Hematopoietic multipotent progenitor cell (in vitro differentiated cells): ENCODE measurements around the gene EDC4. TPM values are rescaled to one million over a fixed set of nuclear protein-coding genes. Genes with fewer than 3 reads are reported as not detected.
"Not testable (repeated sequence)": the region's sequence is repeated elsewhere in the genome, so short reads cannot be mapped to it uniquely, and the experiment has no call there.

Experiments used
- DNase-seq, 3 donors: peaks; one replicate each; pipeline ENCODE4 v3.0.0-alpha.2; 2011 to 2015; ENCODE audit warnings: low read depth in 2 of 3, low spot score in 2 of 3
- total RNA-seq: library from RNA; depleted of rRNA; stranded (reverse); fragments of >200 nt; gene quantifications from one replicate; pipeline ENCODE4 v1.2.3, GENCODE V29; 2012

Gene EDC4
- 112 TPM for total RNA-seq

GRCh38 chr16:67872631-67873434, at the start of gene EDC4:
Gene EDC4, plus strand, starts transcription at chr16:67873052. Its CDS starts 210 bp downstream, at chr16:67873262.
- DNase-seq: peak; percentile 71 to 81 (median 80)

GRCh38 chr16:67825119-67825518, 47.7 kb upstream of the EDC4 start:
- DNase-seq: no peak

GRCh38 chr16:67825906-67826305, 46.9 kb upstream of the EDC4 start:
- DNase-seq: no peak

- DNase-seq: no peak
Observed at GRCh38 chr16:67828651-67829050, 44.2 kb upstream of the EDC4 start.

- DNase-seq: no peak
Observed at GRCh38 chr16:67833030-67833414, 39.8 kb upstream of the EDC4 start.

GRCh38 chr16:67833415-67834241, 39.2 kb upstream of the EDC4 start:
- peak; percentile 76 to 92 (median 85) for DNase-seq

- no peak for DNase-seq
Observed at GRCh38 chr16:67834242-67834614, 38.6 kb upstream of the EDC4 start.

- DNase-seq: not testable (repeated sequence)
Observed at GRCh38 chr16:67837190-67837589, 35.7 kb upstream of the EDC4 start.

GRCh38 chr16:67837811-67838210, 35.0 kb upstream of the EDC4 start:
- DNase-seq: no peak

GRCh38 chr16:67841198-67841815, 31.5 kb upstream of the EDC4 start:
- DNase-seq: no peak

GRCh38 chr16:67841816-67842508, 30.9 kb upstream of the EDC4 start, which contains the start of gene THAP11:
Gene THAP11, plus strand, starts transcription at chr16:67842320. Its CDS starts 235 bp downstream, at chr16:67842555.
- DNase-seq: peak; percentile 95 to 99 (median 96)

GRCh38 chr16:67842509-67843342, 30.1 kb upstream of the EDC4 start:
- DNase-seq: peak; percentile 56 to 67 (median 66)

GRCh38 chr16:67843343-67843765, 29.5 kb upstream of the EDC4 start:
- no peak for DNase-seq

GRCh38 chr16:67844497-67844896, 28.4 kb upstream of the EDC4 start:
- DNase-seq: no peak

GRCh38 chr16:67845291-67846062, 27.4 kb upstream of the EDC4 start:
- no peak for DNase-seq

- DNase-seq: no peak
Observed at GRCh38 chr16:67846063-67846319, 26.9 kb upstream of the EDC4 start.

- DNase-seq: peak; percentile 90 to 98 (median 96)
Observed at GRCh38 chr16:67846320-67847063, 26.4 kb upstream of the EDC4 start, which contains the start of gene NUTF2. Gene NUTF2, plus strand, starts transcription at chr16:67846933. Its CDS starts 18,198 bp downstream, at chr16:67865131.
